Body of pancreas (tissue), 4 donors: Measurements from ENCODE around the gene PNMA8B. TPM values are rescaled to one million over a fixed set of nuclear protein-coding genes. Genes with fewer than 3 reads are reported as not detected.

ENCODE experiments used
- ATAC-seq: fragments of 150-250 bp; one replicate; pipeline ENCODE4 v1.9.1; 2016
- DNase-seq, 4 donors: peaks; one replicate each; pipeline ENCODE4 v3.0.0-alpha.2; 2019
- H3K27ac ChIP-seq, 4 donors: fragments of 200-600 bp; sonication (generic); 1 replicate in 3 of 4; 2 replicates in 1 of 4; pipeline versions ENCODE4 v1.5.1 to v1.6.1; 2016 to 2019; ENCODE audit warnings: mild to moderate bottlenecking in 1 of 4, mixed read lengths in 1 of 4, moderate library complexity in 1 of 4
- H3K27me3 ChIP-seq, 2 donors: fragments of 200-600 bp; sonication (generic); one replicate each; pipeline ENCODE4 v1.6.0; 2016; ENCODE audit warnings: mild to moderate bottlenecking in 1 of 2
- H3K36me3 ChIP-seq, 2 donors: fragments of 200-600 bp; sonication (generic); replicated peaks in 1 of 2; 2 replicates each; pipeline ENCODE4 v1.5.1; 2016; ENCODE audit warnings: low read depth in 2 of 2; ENCODE audit not compliant: insufficient read depth in 1 of 2
- H3K4me1 ChIP-seq: fragments of 200-600 bp; sonication (generic); one replicate; pipeline ENCODE4 v1.6.0; 2016
- H3K4me3 ChIP-seq, 2 donors: fragments of 200-600 bp; sonication (generic); 1 replicate in 1 of 2; 2 replicates in 1 of 2; pipeline ENCODE4 v1.5.1; 2016 to 2019
- H3K9me3 ChIP-seq, 3 donors: fragments of 200-600 bp; sonication (generic); 1 replicate in 2 of 3; 2 replicates in 1 of 3; pipeline ENCODE4 v1.5.1; 2016
- CTCF ChIP-seq, 7 experiments: fragments of 450-650 bp in 4 of 7; fragments of 200-600 bp in 3 of 7; sonication (generic) in 3 of 7; IDR thresholded peaks; one replicate each; pipeline ENCODE4 v1.5.1; 2016 to 2019; ENCODE audit warnings: antibody characterized with exemption in 7 of 7
- POLR2A ChIP-seq, 3 donors: fragments of 450-650 bp; IDR thresholded peaks; one replicate each; pipeline ENCODE4 v1.6.1; 2016; ENCODE audit warnings: antibody characterized with exemption in 3 of 3, mild to moderate bottlenecking in 2 of 3
- WGBS, 2 donors: methylation state at CpG; one replicate each; pipeline ENCODE4 v1.1.5; 2017; 5-methylcytosine and 5-hydroxymethylcytosine counted together
- intact Hi-C: fragments of 100-400 bp; cut with DNase I; formaldehyde crosslinking; loops from one replicate; pipeline ENCODE4 v1.15.1; 2023
- total RNA-seq, 2 donors: library from RNA; depleted of rRNA; stranded (reverse); fragments of >200 nt; gene quantifications; one replicate each; pipeline ENCODE4 v1.1.0, GENCODE V29; 2016

The PNMA8B gene
- 1 to 10 TPM; 2.1 to 2.6 TPM for total RNA-seq

- H3K4me1 ChIP-seq = peaks cover 11% of the 10 kb centered on the region
- no peaks in the 10 kb centered on the region for H3K27me3 ChIP-seq
- H3K36me3 ChIP-seq = no peaks in the 10 kb centered on the region
- ATAC-seq (peak; percentile 72), DNase-seq (peak; percentile 64 to 80 (median 79))
- no peak within 1 kb of the TSS for H3K4me3 ChIP-seq
- H3K9me3 ChIP-seq = no peaks in the 10 kb centered on the region
- peak within 1 kb of the TSS in 1 of 4 donors; percentile 5 for H3K27ac ChIP-seq
- intact Hi-C loops = loop anchor here (10.0 kb wide), 1 partner anchor 211 kb away; no protein-coding TSS in a partner anchor
- 10% methylated on average over 29 of the region's 29 CpGs; no CpG with 5 or more reads in 1 of the 2 donors for WGBS, 2 donors
- no peak for TF ChIP-seq CTCF (IDR thresholded peaks at IDR 0.05)
- TF ChIP-seq POLR2A (IDR thresholded peaks at IDR 0.05) = peak in 2 of 3 donors; percentile 39 to 45
Measured at GRCh38 chr19:46495786-46496099, at the start of gene PNMA8B. Gene PNMA8B, minus strand, starts transcription at chr19:46495867. Its CDS starts 402 bp downstream, at chr19:46495465.

GRCh38 chr19:46544651-46545050 lies 49.0 kb upstream of the PNMA8B start:
- intact Hi-C loops = no loop called here
- 69 to 75% methylated on average over 5 of the region's 5 CpGs for WGBS, 2 donors
- ATAC-seq = no peak

GRCh38 chr19:46542428-46543230 lies 47.0 kb upstream of the PNMA8B start:
- TF ChIP-seq CTCF (IDR thresholded peaks at IDR 0.05) (peak; percentile 68 to 91 (median 91)), POLR2A (IDR thresholded peaks at IDR 0.05) (no peak)
- Histone ChIP-seq H3K36me3 (no peaks in the 10 kb centered on the region), H3K27ac (no peak overlapping the region), H3K4me1 (peaks cover 5% of the 10 kb centered on the region), H3K27me3 (no peaks in the 10 kb centered on the region), H3K9me3 (no peaks in the 10 kb centered on the region), H3K4me3 (no peak overlapping the region)
- WGBS, 2 donors = 29 to 37% methylated on average over 12 to 15 of the region's 15 CpGs
- DNase-seq (peak; percentile 94 to 98 (median 95)), ATAC-seq (peak; percentile 82)
- intact Hi-C loops = no loop called here

More at GRCh38 chr19:46544651-46545050, 49.0 kb upstream of the PNMA8B start:
- H3K36me3 ChIP-seq = no peaks in the 10 kb centered on the region
- no peak overlapping the region for H3K4me3 ChIP-seq
- peaks cover 5% of the 10 kb centered on the region for H3K4me1 ChIP-seq
- no peak overlapping the region for H3K27ac ChIP-seq
- no peaks in the 10 kb centered on the region for H3K27me3 ChIP-seq
- no peaks in the 10 kb centered on the region for H3K9me3 ChIP-seq
- TF ChIP-seq CTCF (IDR thresholded peaks at IDR 0.05) (no peak), POLR2A (IDR thresholded peaks at IDR 0.05) (no peak)
- DNase-seq = no peak

GRCh38 chr19:46537136-46538097 lies 41.8 kb upstream of the PNMA8B start:
- no peaks in the 10 kb centered on the region for H3K27me3 ChIP-seq
- WGBS, 2 donors = 20 to 26% methylated on average over 16 to 19 of the region's 19 CpGs
- no peaks in the 10 kb centered on the region for H3K4me1 ChIP-seq
- intact Hi-C loops = no loop called here
- H3K4me3 ChIP-seq = no peak overlapping the region
- H3K36me3 ChIP-seq = no peaks in the 10 kb centered on the region
- no peaks in the 10 kb centered on the region for H3K9me3 ChIP-seq
- peak; percentile 54 to 76 (median 64) for DNase-seq
- peak; percentile 76 for ATAC-seq
- no peak for TF ChIP-seq POLR2A (IDR thresholded peaks at IDR 0.05)
- peak; percentile 63 to 92 (median 72) for TF ChIP-seq CTCF (IDR thresholded peaks at IDR 0.05)
- H3K27ac ChIP-seq = no peak overlapping the region
